Measurements from ENCODE around the gene EIF4A3.
"Not testable (repeated sequence)": the region's sequence is repeated elsewhere in the genome, so short reads cannot be mapped to it uniquely, and the experiment has no call there.

EIF4A3 gene

GRCh38 chr17:80091376-80091775 lies 55.6 kb downstream of the EIF4A3 start:
- POLR2A ChIA-PET: no interaction called here
- DNase-seq (ENCODE audit: extremely low spot score): no peak
- CTCF ChIA-PET: interaction anchor here (2.7 to 2.9 kb wide), 2 partner anchors 8 to 10 kb away, joined by 23 to 25 read pairs; partner anchors contain the start of gene GAA
- no peak for TF ChIP-seq CTCF (IDR thresholded peaks at IDR 0.05; ENCODE audit: control extremely low read depth, extremely low read depth, low read depth, missing control alignments)

GRCh38 chr17:80090164-80090563 lies 56.8 kb downstream of the EIF4A3 start:
- DNase-seq (ENCODE audit: extremely low spot score); POLR2A ChIA-PET: not testable (repeated sequence)
- CTCF ChIA-PET: interaction anchor here (2.3 kb wide), 1 partner anchor 11 kb away, joined by 19 read pairs; the partner anchor contains the start of gene GAA

- ChIA-PET POLR2A (no interaction called here), CTCF (interaction anchor here (2.3 kb wide), 1 partner anchor 11 kb away, joined by 19 read pairs; the partner anchor contains the start of gene GAA)
- no peak for TF ChIP-seq CTCF (IDR thresholded peaks at IDR 0.05; ENCODE audit: control extremely low read depth, extremely low read depth, low read depth, missing control alignments)
- DNase-seq (ENCODE audit: extremely low spot score): no peak
Observed at GRCh38 chr17:80089762-80090161, 57.2 kb downstream of the EIF4A3 start.

- no peak for TF ChIP-seq CTCF (IDR thresholded peaks at IDR 0.05; ENCODE audit: control extremely low read depth, extremely low read depth, low read depth, missing control alignments)
- DNase-seq (ENCODE audit: extremely low spot score): no peak
- POLR2A ChIA-PET: no interaction called here
- CTCF ChIA-PET: interaction anchor here (0.7 to 2.7 kb wide), 2 partner anchors 14 to 107 kb away, joined by 3 to 22 read pairs; partner anchors contain the start of gene GAA
Observed at GRCh38 chr17:80087346-80088265, 59.3 kb downstream of the EIF4A3 start.

GRCh38 chr17:80086616-80087015 lies 60.3 kb downstream of the EIF4A3 start:
- TF ChIP-seq CTCF (IDR thresholded peaks at IDR 0.05; ENCODE audit: control extremely low read depth, extremely low read depth, low read depth, missing control alignments): no peak
- DNase-seq (ENCODE audit: extremely low spot score): no peak
- ChIA-PET CTCF (interaction anchor here (0.7 to 2.7 kb wide), 2 partner anchors 15 to 108 kb away, joined by 3 to 22 read pairs; partner anchors contain the start of gene GAA), POLR2A (no interaction called here)

GRCh38 chr17:80086081-80086480 lies 60.8 kb downstream of the EIF4A3 start:
- no peak for DNase-seq (ENCODE audit: extremely low spot score)
- TF ChIP-seq CTCF (IDR thresholded peaks at IDR 0.05; ENCODE audit: control extremely low read depth, extremely low read depth, low read depth, missing control alignments): no peak
- ChIA-PET POLR2A (no interaction called here), CTCF (interaction anchor here (0.7 to 2.7 kb wide), 2 partner anchors 15 to 36 kb away, joined by 3 to 22 read pairs; partner anchors contain the start of gene GAA)

GRCh38 chr17:80084773-80085172 lies 62.2 kb downstream of the EIF4A3 start:
- DNase-seq (ENCODE audit: extremely low spot score): no peak
- ChIA-PET CTCF (interaction anchor here (3.6 kb wide), 1 partner anchor 17 kb away, joined by 25 read pairs; the partner anchor contains the start of gene GAA), POLR2A (no interaction called here)
- no peak for TF ChIP-seq CTCF (IDR thresholded peaks at IDR 0.05; ENCODE audit: control extremely low read depth, extremely low read depth, low read depth, missing control alignments)
